ENCODE results near the gene POLR1G.

The POLR1G gene

DNA sequence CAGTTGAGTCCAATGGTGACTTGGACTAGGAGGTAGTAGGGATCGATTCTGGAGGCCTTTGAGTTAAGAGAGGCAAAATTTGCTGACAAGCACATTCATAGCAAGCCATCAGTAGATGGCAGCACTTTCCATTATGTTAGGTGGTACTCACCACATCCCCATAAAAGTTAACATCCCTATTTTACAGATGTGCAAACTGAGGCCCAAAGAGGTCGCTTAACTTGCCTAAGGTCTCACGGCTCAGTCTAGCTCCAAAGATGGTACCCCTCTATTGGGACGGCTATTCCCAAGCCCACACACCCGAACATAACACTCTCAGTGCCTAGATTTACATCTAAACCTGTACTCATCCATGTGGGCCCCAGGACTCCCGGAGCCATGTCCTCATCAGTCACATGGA lies 39.9 kb downstream of the POLR1G start:
- no peak for DNase-seq (ENCODE audit: low read depth, low spot score)
- POLR2A ChIA-PET, result interaction anchor here (1.3 kb wide), 1 partner anchor 10 kb away, joined by 3 read pairs; no protein-coding TSS in a partner anchor
- CTCF ChIA-PET, result interaction anchor here (3.1 to 17.3 kb wide), 4 partner anchors 10 to 39 kb away, joined by 12 to 773 read pairs (median 118); partner anchors contain the start of gene FOSB
- TF ChIP-seq CTCF (IDR thresholded peaks at IDR 0.05; ENCODE audit: insufficient read depth, low read length, missing control alignments), result peak; percentile 21
- no peak overlapping the region for H3K4me3 ChIP-seq (ENCODE audit: low read depth, low read length)

- no peak overlapping the region for H3K4me3 ChIP-seq (ENCODE audit: low read depth, low read length)
- CTCF ChIA-PET, result interaction anchor here (1.8 to 17.3 kb wide), 6 partner anchors 8 to 48 kb away, joined by 5 to 773 read pairs (median 34); partner anchors contain the start of gene FOSB
- no peak for DNase-seq (ENCODE audit: low read depth, low spot score)
- POLR2A ChIA-PET, result interaction anchor here (1.3 kb wide), 1 partner anchor 9 kb away, joined by 3 read pairs; no protein-coding TSS in a partner anchor
- TF ChIP-seq CTCF (IDR thresholded peaks at IDR 0.05; ENCODE audit: insufficient read depth, low read length, missing control alignments), result no peak
Observed at GRCh38 chr19:45446944-45447343, 40.5 kb downstream of the POLR1G start.

DNA sequence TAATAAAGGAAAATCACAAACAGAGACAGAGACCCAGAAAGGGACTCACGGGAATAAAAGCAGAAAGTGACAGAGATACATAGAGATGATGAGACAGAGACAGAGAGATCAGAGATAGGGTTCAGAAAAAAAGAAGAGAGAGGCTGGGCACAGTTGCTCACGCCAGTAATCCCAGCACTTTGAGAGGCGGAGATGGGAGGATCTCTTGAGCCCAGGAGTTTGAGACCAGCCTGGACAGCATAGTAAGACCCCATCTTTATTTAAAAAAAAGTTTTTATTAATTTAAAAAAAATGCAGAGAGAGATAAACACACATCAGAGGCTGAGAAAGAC lies 41.9 kb downstream of the POLR1G start:
- TF ChIP-seq CTCF (IDR thresholded peaks at IDR 0.05; ENCODE audit: insufficient read depth, low read length, missing control alignments), result no peak
- POLR2A ChIA-PET, result no interaction called here
- CTCF ChIA-PET, result interaction anchor here (1.0 to 17.3 kb wide), 5 partner anchors 9 to 47 kb away, joined by 3 to 773 read pairs (median 39); partner anchors contain the start of gene FOSB
- no peak overlapping the region for H3K4me3 ChIP-seq (ENCODE audit: low read depth, low read length)
- DNase-seq (ENCODE audit: low read depth, low spot score), result no peak

DNA sequence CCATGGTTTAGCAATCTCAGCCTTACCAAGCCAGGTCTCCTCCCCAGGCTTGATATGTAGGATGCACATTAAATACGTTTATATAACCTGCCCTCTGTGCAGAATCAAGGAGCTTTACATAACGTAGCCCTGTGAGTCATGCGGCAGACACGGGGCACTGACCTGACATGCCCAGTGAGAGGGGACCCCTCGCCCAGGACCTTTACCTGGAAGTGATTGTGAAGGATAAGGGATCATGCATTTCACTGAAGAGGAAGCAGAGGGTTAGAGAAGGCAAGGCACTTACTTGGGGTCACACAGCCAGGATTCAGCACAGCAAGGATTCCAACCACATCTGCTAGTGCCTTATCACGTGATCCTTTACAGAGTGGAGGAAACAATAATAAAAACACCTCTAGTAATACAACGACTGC lies 42.4 kb downstream of the POLR1G start:
- TF ChIP-seq CTCF (IDR thresholded peaks at IDR 0.05; ENCODE audit: insufficient read depth, low read length, missing control alignments), result no peak
- no peak for DNase-seq (ENCODE audit: low read depth, low spot score)
- CTCF ChIA-PET, result interaction anchor here (1.0 to 17.3 kb wide), 5 partner anchors 8 to 36 kb away, joined by 3 to 773 read pairs (median 39); partner anchors contain the start of gene FOSB
- POLR2A ChIA-PET, result no interaction called here
- H3K4me3 ChIP-seq (ENCODE audit: low read depth, low read length), result no peak overlapping the region

- ChIA-PET CTCF (interaction anchor here (1.5 to 17.3 kb wide), 5 partner anchors 9 to 35 kb away, joined by 3 to 773 read pairs (median 39); partner anchors contain the start of gene FOSB), POLR2A (no interaction called here)
- peak overlapping the region; percentile 59 for H3K4me3 ChIP-seq (ENCODE audit: low read depth, low read length)
- TF ChIP-seq CTCF (IDR thresholded peaks at IDR 0.05; ENCODE audit: insufficient read depth, low read length, missing control alignments), result no peak
- DNase-seq (ENCODE audit: low read depth, low spot score), result no peak
Observed at GRCh38 chr19:45450012-45450333, 43.5 kb downstream of the POLR1G start.

GRCh38 chr19:45451131-45451849 lies 44.8 kb downstream of the POLR1G start:
- H3K4me3 ChIP-seq (ENCODE audit: low read depth, low read length), result peak overlapping the region; percentile 73
- TF ChIP-seq CTCF (IDR thresholded peaks at IDR 0.05; ENCODE audit: insufficient read depth, low read length, missing control alignments), result no peak
- no peak for DNase-seq (ENCODE audit: low read depth, low spot score)
- ChIA-PET CTCF (interaction anchor here (1.1 to 3.9 kb wide), 3 partner anchors 11 to 48 kb away, joined by 3 to 34 read pairs (median 20); no protein-coding TSS in a partner anchor), POLR2A (interaction anchor here (0.6 kb wide), 1 partner anchor 18 kb away, joined by 3 read pairs; no protein-coding TSS in a partner anchor)

Data from AG04449 (cell line).